Right renal pelvis (tissue), 4 donors: Measurements from ENCODE around the gene ASB1. TPM values are rescaled to one million over a fixed set of nuclear protein-coding genes. Genes with fewer than 3 reads are reported as not detected.

ENCODE experiments used
- DNase-seq, 4 donors: peaks; one replicate each; pipeline ENCODE4 v3.0.0-alpha.2; 2013; ENCODE audit warnings: low read depth in 4 of 4, low spot score in 3 of 4, missing footprints in 1 of 4
- polyA plus RNA-seq, 4 donors: library from polyadenylated mRNA; unstranded; fragments of 120-200 nt; gene quantifications; one replicate each; pipeline ENCODE4 v1.2.1, GENCODE V29; 2013; ENCODE audit not compliant: insufficient read length in 4 of 4

The ASB1 gene
- polyA plus RNA-seq, 4 donors, result 28.4 to 31.9 (median 31.2) TPM

DNA sequence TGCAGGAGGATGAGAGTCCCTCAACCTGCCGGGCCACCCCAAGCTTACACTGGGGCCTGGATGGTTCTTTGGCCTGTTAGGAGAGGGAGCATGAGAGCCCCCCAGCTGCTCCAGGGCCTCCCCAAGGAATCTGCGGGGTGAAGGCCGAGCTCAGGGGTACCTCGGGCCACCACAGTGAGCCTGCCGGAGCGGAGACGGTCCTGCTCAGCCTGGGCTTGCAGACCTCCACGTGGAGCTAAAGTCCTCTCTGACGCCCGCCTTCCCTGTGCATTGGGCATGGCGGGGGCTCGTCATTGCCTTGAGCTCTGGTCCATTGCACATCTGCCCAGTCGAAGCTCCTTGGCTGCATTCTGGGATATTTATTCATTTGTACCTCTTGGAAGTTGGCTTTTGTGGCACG lies 62.7 kb downstream of the ASB1 start:
- DNase-seq, result no peak

DNA sequence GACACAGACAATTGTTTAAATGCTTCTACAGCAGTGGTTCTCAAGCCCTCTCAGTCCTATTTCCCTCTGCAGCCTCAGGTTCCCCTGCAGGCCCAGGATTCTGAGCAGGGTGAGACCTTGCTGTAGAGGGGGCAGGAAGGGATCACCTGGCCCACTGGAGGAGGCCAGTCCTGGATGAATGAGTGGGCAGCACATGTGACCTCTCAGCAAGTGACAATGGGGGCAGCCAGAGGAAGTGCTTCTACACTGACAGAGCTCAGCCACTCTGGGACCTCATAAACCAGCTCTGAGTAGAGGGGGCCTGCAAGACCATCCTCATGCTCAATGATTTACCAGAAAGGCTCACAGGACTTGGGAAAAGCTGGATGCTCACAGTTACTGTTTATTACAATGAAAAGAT lies 63.2 kb downstream of the ASB1 start:
- DNase-seq, result no peak

DNA sequence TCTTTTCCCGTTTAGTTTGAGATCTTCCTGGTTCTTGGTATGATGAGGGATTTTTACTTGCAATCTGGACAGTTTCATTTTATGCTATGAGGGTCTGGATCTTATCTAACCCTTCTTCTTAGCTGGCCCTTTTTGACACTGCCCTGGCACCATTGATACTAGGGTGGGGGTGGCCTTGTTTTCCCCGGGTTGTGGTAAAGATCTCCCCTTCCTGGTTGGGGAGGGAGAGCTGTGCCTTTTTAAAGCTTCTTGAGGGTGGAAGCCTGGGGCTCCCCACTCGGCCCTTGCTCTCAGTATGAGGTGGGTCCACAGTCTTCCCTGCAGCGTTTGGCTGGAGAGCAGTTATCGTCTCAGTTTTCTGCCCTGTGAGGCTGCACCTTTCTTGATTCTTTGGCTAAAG lies 66.1 kb downstream of the ASB1 start:
- no peak for DNase-seq

DNA sequence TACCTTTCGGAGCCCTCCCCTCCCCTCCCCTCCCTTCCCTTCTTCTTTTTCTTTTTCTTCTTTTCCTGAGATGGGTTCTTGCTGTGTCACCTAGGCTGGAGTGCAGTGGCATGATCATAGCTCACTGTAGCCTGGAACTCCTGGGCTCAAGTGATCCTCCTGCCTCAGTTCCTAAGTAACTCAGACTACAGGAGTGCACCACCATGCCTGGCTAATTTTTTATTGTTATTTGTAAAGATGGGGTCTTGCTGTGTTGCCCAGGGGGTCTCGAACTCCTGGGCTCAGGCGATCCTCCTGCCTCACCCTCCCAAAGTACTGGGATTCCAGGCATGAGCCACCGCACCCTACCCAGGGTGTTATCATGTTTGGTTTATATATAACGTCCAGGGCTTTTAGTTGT lies 66.7 kb downstream of the ASB1 start:
- DNase-seq, result no peak

DNA sequence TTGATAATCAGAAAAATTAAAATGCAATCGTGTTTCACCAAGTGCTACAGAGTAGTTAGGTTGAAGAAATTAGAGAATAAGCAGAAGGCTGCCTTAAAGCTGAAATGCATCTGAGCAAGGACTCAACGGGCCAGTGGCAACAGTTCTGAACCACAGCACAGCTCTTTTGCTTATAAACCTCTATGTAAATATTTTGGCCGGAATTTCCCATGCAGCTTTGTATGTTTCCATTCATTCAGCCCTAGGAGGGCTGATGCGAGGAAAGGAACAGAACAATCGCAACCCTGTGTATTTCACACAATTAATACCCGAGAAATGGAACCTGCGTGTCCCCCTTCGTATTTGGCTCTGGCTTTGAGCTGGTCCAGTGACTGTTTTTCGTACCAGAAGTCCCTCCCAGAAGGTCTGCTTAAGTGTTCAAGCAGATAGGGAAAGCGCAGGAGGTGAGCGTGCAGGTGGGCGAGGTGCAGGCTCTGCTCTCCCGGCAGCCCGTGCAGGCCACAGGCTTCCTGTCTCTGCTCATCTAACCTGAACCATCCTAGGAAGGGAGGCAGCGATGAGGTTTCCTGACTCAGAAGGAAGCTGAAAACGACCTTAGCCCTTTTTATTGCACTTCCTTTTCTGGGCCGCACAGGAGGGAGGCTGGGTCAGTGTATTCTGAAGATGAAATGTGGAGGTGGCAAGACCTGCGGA lies 67.3 kb downstream of the ASB1 start:
- DNase-seq, result no peak

DNA sequence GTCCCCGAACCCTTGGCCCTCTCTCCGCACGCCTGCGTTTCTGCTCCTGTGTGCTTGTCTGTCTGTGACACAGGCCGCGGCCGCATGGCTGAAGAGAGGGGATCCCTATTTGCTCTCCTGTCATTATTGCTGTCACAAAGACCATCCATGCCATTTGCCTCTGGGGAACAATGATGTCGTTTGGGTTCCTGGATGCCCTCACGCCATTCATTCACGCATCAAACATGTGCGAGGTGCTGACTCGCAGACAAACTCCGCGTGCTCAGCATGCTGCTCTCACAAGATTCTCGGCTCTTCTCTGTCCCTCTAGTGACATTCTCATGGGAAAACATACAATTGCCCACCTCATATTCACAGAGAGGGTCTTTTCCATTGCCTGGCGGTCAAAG lies 67.8 kb downstream of the ASB1 start:
- no peak for DNase-seq

DNA sequence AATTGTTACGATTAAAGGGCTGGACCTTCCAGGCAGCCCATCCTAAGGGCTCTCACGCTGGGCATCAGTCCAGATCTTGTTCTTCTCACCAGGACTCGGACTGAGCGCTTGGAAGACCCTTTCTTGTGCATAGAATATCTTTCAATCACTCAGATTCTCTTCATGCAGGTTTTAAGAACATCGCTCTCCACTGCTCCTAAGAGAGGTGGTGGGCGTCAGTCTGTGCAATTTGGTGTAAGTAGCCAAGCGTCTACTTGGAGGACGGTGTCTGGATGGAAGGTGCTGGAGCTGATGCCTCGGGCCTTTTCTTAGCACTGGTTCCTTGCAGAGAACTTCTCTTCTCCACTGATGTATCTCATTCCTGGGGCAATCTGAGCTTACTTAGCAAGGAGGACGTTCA lies 68.7 kb downstream of the ASB1 start:
- DNase-seq, result no peak

DNA sequence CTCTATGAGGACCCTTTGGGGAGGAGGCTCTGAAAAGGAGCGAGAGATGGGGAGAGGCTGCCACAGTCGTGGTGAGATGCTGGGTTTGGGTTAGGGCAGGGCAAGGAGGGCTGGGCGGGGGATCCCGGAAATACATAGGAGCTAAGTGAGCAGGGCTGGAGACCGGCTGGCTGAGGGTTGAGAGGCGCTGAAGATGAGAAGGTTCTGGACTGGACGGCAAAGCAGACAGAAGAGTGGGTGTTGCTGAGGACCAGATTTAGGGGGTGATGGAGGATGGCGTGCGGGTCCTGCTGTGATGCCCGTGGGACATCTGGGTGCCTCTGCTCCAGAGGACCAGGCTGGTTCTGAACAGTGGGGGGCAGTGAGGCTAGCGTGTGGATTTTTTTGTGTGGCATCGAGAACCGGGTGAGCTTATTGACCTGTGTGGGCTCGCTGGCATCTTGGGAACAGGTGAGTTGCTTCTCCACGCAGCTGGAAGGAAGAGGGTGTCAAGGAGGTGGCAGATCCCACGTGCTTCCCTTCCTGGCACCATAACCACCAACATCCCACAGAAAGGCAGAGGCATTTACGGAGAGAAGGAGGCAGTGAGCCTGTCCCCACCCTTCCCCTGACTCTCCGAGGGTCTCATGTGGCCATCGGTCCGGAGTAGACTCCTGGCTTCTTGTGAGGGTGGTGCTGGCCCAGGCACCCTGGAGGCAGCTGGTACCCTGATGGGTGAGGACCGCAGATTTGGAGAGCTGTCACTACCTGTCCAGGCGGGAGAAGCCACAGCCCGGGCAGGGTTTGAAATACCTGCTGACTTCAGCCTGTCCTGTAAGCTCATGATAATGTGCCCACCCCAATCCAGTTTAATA lies 70.3 kb downstream of the ASB1 start:
- no peak for DNase-seq

DNA sequence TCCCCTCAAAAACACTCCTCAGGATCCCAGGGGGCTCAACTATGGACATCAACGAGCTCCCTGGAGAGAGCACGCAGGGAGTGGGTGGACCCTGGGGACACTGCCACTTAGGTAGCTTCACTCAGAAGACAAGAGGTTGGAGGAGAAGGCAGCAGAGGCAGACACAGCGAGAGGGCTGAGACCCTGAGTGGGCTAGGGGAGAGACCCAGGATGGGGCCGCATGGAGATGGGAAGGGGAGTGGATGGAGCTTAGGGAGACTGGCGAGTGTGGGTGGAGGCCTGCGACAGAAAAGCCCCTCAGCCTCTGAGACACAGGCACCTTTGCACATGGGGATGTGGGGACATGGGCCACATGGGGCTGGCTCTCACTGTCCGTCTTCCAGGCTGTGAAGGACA lies 70.9 kb downstream of the ASB1 start:
- DNase-seq, result no peak

DNA sequence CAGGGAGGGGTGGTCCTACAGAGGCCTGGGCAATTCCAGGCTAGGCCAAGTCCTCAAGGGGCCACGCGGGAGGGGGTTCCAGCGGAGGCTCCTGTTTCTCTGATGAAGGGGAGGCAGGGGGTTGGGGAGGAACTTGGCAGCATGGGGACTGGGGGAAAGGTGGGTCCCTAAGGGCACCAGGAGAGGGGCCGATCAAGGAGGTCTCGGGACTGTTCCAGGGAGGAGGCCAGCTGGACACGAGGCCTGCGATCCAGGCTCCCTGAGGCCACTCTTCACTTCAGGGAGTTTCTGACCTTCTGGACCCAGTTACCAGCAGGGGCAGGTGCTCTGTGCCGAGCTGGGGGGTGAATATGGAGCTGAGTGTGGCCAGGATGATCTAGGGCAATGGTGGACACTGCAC lies 71.5 kb downstream of the ASB1 start:
- no peak for DNase-seq

DNA sequence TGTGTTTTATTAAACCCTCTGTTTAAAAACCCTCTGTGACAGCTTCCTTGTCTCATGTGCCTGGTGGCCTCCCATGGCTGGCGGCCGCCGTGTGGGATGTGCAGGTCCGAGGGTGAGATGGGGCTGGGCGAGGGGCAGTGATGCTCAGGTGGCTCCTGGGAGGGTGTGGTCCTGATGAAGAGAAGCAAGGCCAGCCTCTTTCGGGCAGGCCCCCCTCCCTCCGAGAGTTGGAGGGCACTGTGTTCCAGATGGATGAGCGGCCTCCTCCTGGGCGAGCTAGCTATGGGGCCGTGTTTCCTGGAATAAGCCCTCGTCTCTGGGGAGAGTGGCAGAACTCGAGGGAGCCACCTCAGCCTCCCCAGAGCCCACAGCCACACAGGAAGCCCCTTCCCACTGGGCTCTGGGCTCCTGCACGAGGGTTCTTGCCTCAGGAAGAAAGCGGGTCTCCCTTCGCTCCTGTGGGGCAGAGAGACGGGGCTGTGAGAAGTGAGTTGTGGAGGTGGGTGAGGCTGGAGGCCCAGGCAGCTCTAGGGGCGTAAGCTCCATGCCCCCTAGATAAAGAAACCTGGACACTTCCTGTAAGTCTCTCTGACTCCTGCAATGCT lies 72.1 kb downstream of the ASB1 start:
- no peak for DNase-seq

DNA sequence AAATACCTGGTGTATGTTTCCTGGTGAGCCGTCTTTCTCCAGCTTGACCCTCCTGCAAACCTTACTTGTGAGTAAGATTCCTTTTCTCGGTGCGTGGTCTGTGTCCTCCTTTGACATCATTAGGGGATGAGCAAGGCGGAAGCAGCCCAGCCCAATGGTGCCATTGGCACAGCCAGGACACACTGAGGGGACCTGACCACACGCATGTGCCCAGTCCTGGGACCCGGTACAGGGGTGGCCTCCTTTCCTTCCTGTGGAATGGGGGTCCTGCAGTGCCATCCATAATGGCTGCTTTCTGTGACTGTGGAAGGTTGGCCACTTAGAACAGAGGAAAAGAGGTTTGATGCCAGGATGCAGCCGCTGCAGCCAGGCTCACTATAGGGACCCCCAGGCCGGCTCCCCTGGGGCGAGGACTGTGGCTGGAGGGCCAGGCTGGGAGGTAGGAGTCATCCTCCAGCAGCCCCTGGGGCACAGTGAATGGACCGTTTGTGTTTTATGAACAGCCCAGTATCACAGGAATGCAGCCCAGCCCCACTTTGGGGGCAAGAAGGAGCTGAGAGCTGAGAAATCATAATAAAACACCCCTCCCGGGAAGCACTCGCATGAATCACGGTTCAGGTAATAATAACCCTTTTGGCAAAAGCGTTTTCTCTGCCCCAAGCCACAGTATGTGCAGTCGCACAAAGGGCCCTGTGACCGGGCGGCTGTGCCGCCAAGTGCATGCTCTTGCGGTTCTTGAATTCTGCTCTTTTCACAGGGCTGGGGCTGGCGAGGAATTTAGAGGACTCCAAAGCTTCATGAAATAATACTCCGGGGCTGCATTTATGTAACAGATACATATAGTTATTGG lies 73.2 kb downstream of the ASB1 start:
- DNase-seq, result no peak

DNA sequence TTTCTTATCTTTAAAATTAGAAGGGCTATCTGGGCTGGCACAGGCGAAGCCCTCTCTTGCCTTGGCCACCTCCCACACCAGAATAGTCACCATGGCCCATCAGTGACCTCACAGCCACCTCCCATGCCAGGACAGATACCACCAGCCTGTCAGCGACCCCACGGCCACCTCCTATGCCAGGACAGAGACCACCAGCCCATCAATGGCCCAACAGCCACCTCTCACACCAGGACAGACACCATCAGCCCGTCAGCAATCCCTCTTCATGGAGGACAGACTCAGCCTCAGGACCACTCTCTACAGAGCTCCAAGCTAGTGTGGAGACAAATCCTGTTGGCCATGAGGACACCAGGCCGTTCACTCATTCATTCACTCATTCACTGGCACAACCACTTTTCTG lies 74.6 kb downstream of the ASB1 start:
- no peak for DNase-seq

Other genes with a start within 250 kb of the ASB1 start
- 10 to 100 TPM; 39.9 to 44.6 (median 41.8) TPM for gene ILKAP, start 223.2 kb upstream of the ASB1 start, polyA plus RNA-seq
- gene HES6, start 186.9 kb upstream of the ASB1 start, polyA plus RNA-seq, result 10 to 100 TPM in 1 of 4 donors, 1 to 10 TPM in 3; 4.6 to 10.3 (median 5.2) TPM
- gene PER2, start 138.3 kb upstream of the ASB1 start, polyA plus RNA-seq, result 1 to 10 TPM; 5.0 to 6.1 (median 5.9) TPM
- 10 to 100 TPM; 18.7 to 23.3 (median 21.6) TPM for gene TRAF3IP1, start 106.4 kb upstream of the ASB1 start, polyA plus RNA-seq